Gastroesophageal sphincter (tissue), 4 donors: ENCODE results near the gene GDF2. TPM values are rescaled to one million over a fixed set of nuclear protein-coding genes. Genes with fewer than 3 reads are reported as not detected.

Experiments
- ATAC-seq: fragments of 150-250 bp; one replicate; pipeline ENCODE4 v1.9.1; 2016; ENCODE audit warnings: mild to moderate bottlenecking, moderate library complexity
- H3K27ac ChIP-seq, 4 donors: fragments of 200-600 bp; sonication (generic) in 3 of 4; 1 replicate in 3 of 4; 2 replicates in 1 of 4; pipeline ENCODE4 v1.5.1; 2016 to 2019
- H3K27me3 ChIP-seq: fragments of 200-600 bp; sonication (generic); one replicate; pipeline ENCODE4 v1.5.1; 2019
- H3K36me3 ChIP-seq, 2 donors: fragments of 200-600 bp; sonication (generic); one replicate each; pipeline ENCODE4 v1.5.1; 2019; ENCODE audit warnings: control low read depth in 1 of 2
- H3K4me1 ChIP-seq, 3 donors: fragments of 200-600 bp; sonication (generic); 1 replicate in 2 of 3; 2 replicates in 1 of 3; pipeline ENCODE4 v1.5.1; 2016 to 2019; ENCODE audit warnings: control low read depth in 2 of 3
- H3K4me3 ChIP-seq, 2 donors: fragments of 200-600 bp; sonication (generic); one replicate each; pipeline ENCODE4 v1.5.1; 2019; ENCODE audit warnings: mild to moderate bottlenecking in 1 of 2, moderate library complexity in 1 of 2
- H3K9me3 ChIP-seq, 3 donors: fragments of 200-600 bp; sonication (generic); one replicate each; pipeline ENCODE4 v1.5.1; 2017 to 2019; ENCODE audit warnings: control low read depth in 2 of 3
- EP300 ChIP-seq: sonication (generic); formaldehyde crosslinking; IDR thresholded peaks from one replicate; pipeline ENCODE4 v1.6.1; 2017; ENCODE audit warnings: antibody characterized with exemption, mild to moderate bottlenecking
- POLR2A ChIP-seq, 2 donors: fragments of 450-650 bp; IDR thresholded peaks; one replicate each; pipeline ENCODE4 v1.6.1; 2017; ENCODE audit warnings: antibody characterized with exemption in 2 of 2, mild to moderate bottlenecking in 2 of 2, moderate library complexity in 1 of 2
- POLR2AphosphoS5 ChIP-seq: sonication (generic); formaldehyde crosslinking; IDR thresholded peaks from one replicate; pipeline ENCODE4 v1.6.1; 2017; ENCODE audit warnings: antibody characterized with exemption
- WGBS, 2 donors: methylation state at CpG; one replicate each; pipeline ENCODE4 v1.1.5; 2018; ENCODE audit warnings: low coverage in 1 of 2; 5-methylcytosine and 5-hydroxymethylcytosine counted together
- total RNA-seq, 4 donors: library from RNA; depleted of rRNA; stranded (reverse); fragments of >200 nt; gene quantifications; one replicate each; pipeline ENCODE4 v1.1.0, GENCODE V29; 2016
- TF ChIP-seq, protein P1 (sequence below), 4 experiments: fragments of 200-600 bp in 2 of 4; fragments of 450-650 bp in 2 of 4; sonication (generic) in 1 of 4; IDR thresholded peaks; one replicate each; pipeline ENCODE4 v1.5.1; 2017 to 2019; ENCODE audit warnings: antibody characterized with exemption in 4 of 4, mild to moderate bottlenecking in 2 of 4, moderate library complexity in 2 of 4

The GDF2 gene
- total RNA-seq, 4 donors from 2014 or later = not detected

DNA sequence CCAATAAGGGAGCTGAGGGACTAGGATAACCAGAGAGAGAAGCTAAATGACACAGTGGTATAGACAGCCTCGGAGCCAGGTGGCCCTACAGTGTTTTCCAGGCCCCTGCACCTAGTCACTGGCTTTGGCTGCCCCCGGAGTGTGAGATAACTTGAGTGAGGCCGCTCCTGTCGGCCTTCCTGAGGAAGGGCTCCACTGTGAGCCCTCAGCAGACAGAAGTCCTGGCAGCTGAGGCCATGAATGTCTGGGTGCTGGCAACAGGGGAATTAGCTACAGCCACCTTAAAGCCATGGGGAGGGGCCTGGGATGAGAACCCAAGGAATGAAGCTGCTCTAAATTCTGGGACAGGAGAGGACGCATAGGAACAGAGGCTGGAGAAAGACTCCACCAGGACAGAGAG lies 26.8 kb upstream of the GDF2 start:
- Histone ChIP-seq H3K27me3 (peaks cover 15% of the 10 kb centered on the region), H3K9me3 (no peaks in the 10 kb centered on the region), H3K4me1 (peaks cover 0 to 25% (median 1%) of the 10 kb centered on the region in 3 donors), H3K36me3 (no peaks in the 10 kb centered on the region), H3K27ac (no peak overlapping the region), H3K4me3 (no peak overlapping the region)
- no peak for ATAC-seq
- 82 to 100% methylated on average over 1 to 2 of the region's 5 CpGs for WGBS, 2 donors
- TF ChIP-seq POLR2A (IDR thresholded peaks at IDR 0.05) (no peak), EP300 (no peak), POLR2AphosphoS5 (no peak)
- TF ChIP-seq, protein P1, sequence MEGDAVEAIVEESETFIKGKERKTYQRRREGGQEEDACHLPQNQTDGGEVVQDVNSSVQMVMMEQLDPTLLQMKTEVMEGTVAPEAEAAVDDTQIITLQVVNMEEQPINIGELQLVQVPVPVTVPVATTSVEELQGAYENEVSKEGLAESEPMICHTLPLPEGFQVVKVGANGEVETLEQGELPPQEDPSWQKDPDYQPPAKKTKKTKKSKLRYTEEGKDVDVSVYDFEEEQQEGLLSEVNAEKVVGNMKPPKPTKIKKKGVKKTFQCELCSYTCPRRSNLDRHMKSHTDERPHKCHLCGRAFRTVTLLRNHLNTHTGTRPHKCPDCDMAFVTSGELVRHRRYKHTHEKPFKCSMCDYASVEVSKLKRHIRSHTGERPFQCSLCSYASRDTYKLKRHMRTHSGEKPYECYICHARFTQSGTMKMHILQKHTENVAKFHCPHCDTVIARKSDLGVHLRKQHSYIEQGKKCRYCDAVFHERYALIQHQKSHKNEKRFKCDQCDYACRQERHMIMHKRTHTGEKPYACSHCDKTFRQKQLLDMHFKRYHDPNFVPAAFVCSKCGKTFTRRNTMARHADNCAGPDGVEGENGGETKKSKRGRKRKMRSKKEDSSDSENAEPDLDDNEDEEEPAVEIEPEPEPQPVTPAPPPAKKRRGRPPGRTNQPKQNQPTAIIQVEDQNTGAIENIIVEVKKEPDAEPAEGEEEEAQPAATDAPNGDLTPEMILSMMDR (IDR thresholded peaks at IDR 0.05) = no peak

DNA sequence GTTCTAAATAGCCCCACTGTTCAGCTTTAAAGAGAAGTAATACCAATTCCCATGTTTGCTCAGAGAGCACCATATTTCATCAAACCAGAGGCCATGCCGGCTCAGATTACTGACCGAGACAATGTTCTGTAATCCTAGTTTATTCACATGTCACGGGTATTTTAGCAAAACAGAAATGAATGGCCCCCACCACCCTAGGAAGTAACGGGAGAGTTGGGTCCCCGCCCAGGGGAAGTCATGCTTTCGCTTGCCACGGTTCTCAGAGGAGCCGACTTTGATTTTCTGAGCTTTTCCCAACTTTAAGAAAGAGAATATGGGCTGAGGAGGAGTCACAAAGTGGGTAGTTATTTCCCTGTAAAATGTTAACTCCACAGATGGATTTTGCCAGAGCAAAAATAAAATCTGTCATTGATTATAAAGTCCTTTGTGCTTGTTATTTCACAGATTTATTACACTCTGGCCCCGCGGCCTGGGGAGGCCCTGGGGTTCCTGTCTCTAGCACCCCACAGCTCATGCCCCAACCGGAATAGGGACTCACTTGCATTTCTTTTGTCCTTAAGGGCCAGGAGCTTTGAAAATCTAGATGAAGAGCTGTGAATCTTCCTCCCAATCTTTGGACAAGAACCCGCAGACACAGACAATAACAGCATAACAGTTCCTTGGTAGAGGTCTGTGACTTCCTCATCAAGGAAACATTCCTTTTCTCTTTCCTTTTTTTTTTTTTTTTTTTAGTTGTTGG lies 25.9 kb upstream of the GDF2 start:
- Histone ChIP-seq H3K27me3 (peaks cover 24% of the 10 kb centered on the region), H3K4me3 (no peak overlapping the region), H3K36me3 (no peaks in the 10 kb centered on the region), H3K4me1 (peaks cover 0 to 33% (median 4%) of the 10 kb centered on the region in 3 donors), H3K9me3 (no peaks in the 10 kb centered on the region), H3K27ac (peak overlapping the region in 1 of 4 donors; percentile 45)
- TF ChIP-seq EP300 = no peak
- no peak for TF ChIP-seq POLR2AphosphoS5
- TF ChIP-seq, protein P1 (IDR thresholded peaks at IDR 0.05) = no peak
- no peak for TF ChIP-seq POLR2A (IDR thresholded peaks at IDR 0.05)
- ATAC-seq = peak; percentile 33
- 47 to 54% methylated on average over 4 to 10 of the region's 12 CpGs for WGBS, 2 donors

DNA sequence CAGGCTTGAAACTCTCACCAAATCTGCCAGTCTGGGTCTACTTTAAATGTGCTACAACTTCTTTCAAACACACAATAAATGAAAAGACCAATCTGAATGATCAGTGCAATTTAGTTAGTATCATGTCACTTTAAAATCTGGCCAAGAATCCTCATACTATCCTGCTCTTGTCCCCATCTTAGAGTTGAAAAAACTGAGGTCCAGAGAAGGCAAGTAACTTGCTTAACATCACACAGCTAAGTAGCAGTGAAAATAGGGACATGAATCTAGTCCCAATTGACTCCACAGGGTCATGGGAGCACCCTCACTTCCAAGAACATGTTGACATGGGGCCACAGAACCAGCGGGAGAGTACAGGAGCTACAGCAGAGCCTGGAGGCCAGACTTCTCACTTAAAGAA lies 25.3 kb upstream of the GDF2 start:
- no peak overlapping the region for H3K4me3 ChIP-seq
- WGBS, 2 donors = 63 to 75% methylated on average over 1 of the region's 1 CpG
- no peaks in the 10 kb centered on the region for H3K36me3 ChIP-seq
- peaks cover 0 to 33% (median 4%) of the 10 kb centered on the region in 3 donors for H3K4me1 ChIP-seq
- ATAC-seq = no peak
- H3K27ac ChIP-seq = no peak overlapping the region
- TF ChIP-seq POLR2AphosphoS5 = no peak
- H3K9me3 ChIP-seq = no peaks in the 10 kb centered on the region
- H3K27me3 ChIP-seq = peaks cover 30% of the 10 kb centered on the region

DNA sequence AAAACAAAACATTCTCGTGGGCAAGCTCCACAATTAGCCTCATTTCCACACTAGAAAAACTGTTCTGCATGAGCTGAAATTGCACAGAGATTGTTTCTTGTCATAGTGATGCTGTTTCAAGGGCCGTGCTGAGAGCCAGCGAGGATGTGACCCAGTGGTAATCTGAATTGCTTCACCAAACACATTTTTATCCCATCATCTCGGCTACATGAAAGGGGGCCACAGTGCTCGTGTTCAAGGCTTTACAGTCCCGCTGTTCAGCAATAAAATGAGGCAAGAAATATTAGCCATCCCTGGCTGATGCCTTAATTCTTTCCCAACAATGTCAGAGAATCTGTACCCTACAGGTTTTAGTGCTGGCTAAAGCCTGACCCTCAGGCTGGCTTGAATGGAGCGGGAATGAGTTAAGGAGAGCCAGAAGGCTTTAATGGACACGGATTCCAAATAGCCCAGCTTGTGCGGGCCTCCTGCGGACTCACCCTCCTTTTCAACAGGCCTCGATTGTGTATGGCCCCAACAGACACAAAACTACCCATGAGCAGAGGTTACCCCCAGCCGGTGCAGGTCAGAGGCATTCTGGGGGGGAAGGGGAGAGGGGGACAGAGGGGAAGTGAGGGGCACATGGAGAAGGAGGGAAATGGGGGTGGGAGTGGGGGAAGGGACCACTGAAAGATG lies 24.3 kb upstream of the GDF2 start:
- Histone ChIP-seq H3K36me3 (no peaks in the 10 kb centered on the region), H3K4me3 (no peak overlapping the region), H3K27me3 (peaks cover 41% of the 10 kb centered on the region), H3K9me3 (no peaks in the 10 kb centered on the region), H3K27ac (peak overlapping the region in 3 of 4 donors; percentile 24 to 67 (median 27)), H3K4me1 (peaks cover 0 to 33% (median 4%) of the 10 kb centered on the region in 3 donors)
- no peak for TF ChIP-seq EP300
- no peak for TF ChIP-seq POLR2AphosphoS5
- TF ChIP-seq, protein P1 (IDR thresholded peaks at IDR 0.05) = no peak
- no peak for TF ChIP-seq POLR2A (IDR thresholded peaks at IDR 0.05)
- WGBS, 2 donors = 63 to 84% methylated on average over 4 to 9 of the region's 12 CpGs
- no peak for ATAC-seq

DNA sequence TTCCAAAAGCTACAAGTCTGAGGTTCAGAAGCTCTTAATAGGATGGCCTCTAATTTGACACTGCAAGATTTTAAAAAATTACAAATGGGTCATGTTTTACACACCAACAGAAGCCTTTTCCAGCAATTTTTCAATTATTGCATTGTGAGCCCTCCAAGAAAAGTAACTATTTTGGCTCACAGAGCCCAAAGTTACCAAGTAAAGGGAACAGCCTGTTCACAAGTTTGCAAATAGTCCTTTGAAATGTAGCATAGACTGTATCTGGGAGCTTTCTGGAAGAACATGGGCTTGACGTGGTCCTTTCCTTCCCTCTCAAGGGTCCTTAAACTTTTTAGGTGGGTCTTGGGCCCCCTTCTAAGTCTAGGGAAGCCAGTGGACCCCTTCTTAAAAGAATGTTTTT lies 23.5 kb upstream of the GDF2 start:
- no peak for ATAC-seq
- no peak overlapping the region for H3K4me3 ChIP-seq
- H3K9me3 ChIP-seq = no peaks in the 10 kb centered on the region
- no peaks in the 10 kb centered on the region for H3K36me3 ChIP-seq
- peak overlapping the region in 1 of 4 donors; percentile 67 for H3K27ac ChIP-seq
- TF ChIP-seq, protein P1 (IDR thresholded peaks at IDR 0.05) = no peak
- TF ChIP-seq POLR2A (IDR thresholded peaks at IDR 0.05) (no peak), POLR2AphosphoS5 (no peak), EP300 (no peak)
- WGBS, 2 donors = 69 to 90% methylated on average over 1 of the region's 1 CpG
- peaks cover 47% of the 10 kb centered on the region for H3K27me3 ChIP-seq
- H3K4me1 ChIP-seq = peaks cover 0 to 33% (median 4%) of the 10 kb centered on the region in 3 donors
